Suprapubic skin (tissue), 3 donors: ENCODE data around the gene NLGN2.

Source experiments
- POLR2AphosphoS5 ChIP-seq, 3 donors: sonication (generic); formaldehyde crosslinking; IDR thresholded peaks; one replicate each; pipeline ENCODE4 v1.6.1; 2017; ENCODE audit warnings: antibody characterized with exemption in 3 of 3
- TF ChIP-seq, protein P1 (sequence below), 2 donors: fragments of 200-600 bp in 1 of 2; fragments of 450-650 bp in 1 of 2; sonication (generic) in 1 of 2; IDR thresholded peaks; one replicate each; pipeline ENCODE4 v1.5.1; 2016 to 2019; ENCODE audit warnings: antibody characterized with exemption in 2 of 2, mild to moderate bottlenecking in 1 of 2, moderate library complexity in 1 of 2

DNA sequence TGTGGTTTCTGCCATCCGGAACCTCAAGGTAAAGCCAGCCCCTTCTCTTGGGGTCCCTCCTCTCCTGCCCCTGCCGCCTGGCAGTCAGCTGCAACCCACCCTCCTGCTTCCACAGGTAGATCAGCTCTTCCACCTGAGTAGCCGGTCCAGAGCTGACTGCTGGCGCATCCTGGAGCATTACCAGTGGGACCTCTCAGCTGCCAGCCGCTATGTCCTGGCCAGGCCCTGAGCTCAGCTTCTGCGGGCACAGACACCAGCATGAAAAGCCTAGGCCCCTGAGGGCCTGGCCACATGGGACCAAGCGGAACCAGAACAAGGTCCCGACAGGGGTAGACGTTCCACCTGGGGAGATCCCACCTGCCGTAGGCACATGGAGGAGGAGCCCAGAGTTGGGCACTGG, 18.8 kb upstream of the NLGN2 start:
- TF ChIP-seq POLR2AphosphoS5 (IDR thresholded peaks at IDR 0.05), result no peak
- TF ChIP-seq, protein P1, sequence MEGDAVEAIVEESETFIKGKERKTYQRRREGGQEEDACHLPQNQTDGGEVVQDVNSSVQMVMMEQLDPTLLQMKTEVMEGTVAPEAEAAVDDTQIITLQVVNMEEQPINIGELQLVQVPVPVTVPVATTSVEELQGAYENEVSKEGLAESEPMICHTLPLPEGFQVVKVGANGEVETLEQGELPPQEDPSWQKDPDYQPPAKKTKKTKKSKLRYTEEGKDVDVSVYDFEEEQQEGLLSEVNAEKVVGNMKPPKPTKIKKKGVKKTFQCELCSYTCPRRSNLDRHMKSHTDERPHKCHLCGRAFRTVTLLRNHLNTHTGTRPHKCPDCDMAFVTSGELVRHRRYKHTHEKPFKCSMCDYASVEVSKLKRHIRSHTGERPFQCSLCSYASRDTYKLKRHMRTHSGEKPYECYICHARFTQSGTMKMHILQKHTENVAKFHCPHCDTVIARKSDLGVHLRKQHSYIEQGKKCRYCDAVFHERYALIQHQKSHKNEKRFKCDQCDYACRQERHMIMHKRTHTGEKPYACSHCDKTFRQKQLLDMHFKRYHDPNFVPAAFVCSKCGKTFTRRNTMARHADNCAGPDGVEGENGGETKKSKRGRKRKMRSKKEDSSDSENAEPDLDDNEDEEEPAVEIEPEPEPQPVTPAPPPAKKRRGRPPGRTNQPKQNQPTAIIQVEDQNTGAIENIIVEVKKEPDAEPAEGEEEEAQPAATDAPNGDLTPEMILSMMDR (IDR thresholded peaks at IDR 0.05), result no peak
